ENCODE results near the gene RAB28. TPM values are rescaled to one million over a fixed set of nuclear protein-coding genes. Genes with fewer than 3 reads are reported as not detected.

Gene RAB28
- total and polyA plus RNA-seq, 9 of the 15 experiments (the other 6 are each of a cell fraction or from before 2014, with no cell fraction given): 6.7 to 40.4 (median 23.0) TPM

GRCh38 chr4:13464543-13464942 lies 19.6 kb downstream of the RAB28 start (continued):
- TF ChIP-seq LCOR (CRISPR knock-in tag; IDR thresholded peaks at IDR 0.05): no peak
- TF ChIP-seq E2F4 (CRISPR knock-in tag; IDR thresholded peaks at IDR 0.05; ENCODE audit: low read depth): no peak
- no peak for TF ChIP-seq NFYB (IDR thresholded peaks at IDR 0.05; ENCODE audit: extremely low read depth, insufficient read length)
- TF ChIP-seq JUNB (CRISPR knock-in tag; conservative IDR thresholded peaks at IDR 0.05): no peak
- no peak for TF ChIP-seq ZNF277 (CRISPR knock-in tag; IDR thresholded peaks at IDR 0.05; ENCODE audit: borderline replicate concordance)
- no peak for TF ChIP-seq ETV6 (IDR thresholded peaks at IDR 0.05; ENCODE audit: borderline replicate concordance in 1 of 2, low read depth in 2 of 2, low read length in 1 of 2)
- no peak for TF ChIP-seq ETV6 (CRISPR knock-in tag; IDR thresholded peaks at IDR 0.05; ENCODE audit: borderline replicate concordance)
- no peak for TF ChIP-seq CAMTA2 (CRISPR knock-in tag; conservative IDR thresholded peaks at IDR 0.05)
- TF ChIP-seq HLTF (IDR thresholded peaks at IDR 0.05): no peak
